Measurements from ENCODE around the gene IFNB1.

IFNB1 gene

DNA sequence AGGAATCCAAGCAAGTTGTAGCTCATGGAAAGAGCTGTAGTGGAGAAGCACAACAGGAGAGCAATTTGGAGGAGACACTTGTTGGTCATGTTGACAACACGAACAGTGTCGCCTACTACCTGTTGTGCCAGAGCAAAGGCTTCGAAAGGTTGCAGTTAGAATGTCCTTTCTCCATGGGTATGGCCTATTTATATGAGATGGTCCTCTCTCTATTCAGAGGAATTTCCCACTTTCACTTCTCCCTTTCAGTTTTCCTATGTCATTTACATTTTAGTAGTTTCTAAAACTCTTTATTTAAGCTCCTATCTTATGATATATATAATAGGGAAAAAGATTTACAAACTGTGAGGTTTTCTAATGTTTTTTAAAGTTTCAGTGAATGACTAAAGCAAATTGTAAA lies at the start of gene IFNB1:
Gene IFNB1 (minus strand): TSS at position 162 of the 400 bp plus-strand sequence. CDS start 73 bp downstream, at position 89.
- no peak for DNase-seq (ENCODE audit: low spot score)

DNA sequence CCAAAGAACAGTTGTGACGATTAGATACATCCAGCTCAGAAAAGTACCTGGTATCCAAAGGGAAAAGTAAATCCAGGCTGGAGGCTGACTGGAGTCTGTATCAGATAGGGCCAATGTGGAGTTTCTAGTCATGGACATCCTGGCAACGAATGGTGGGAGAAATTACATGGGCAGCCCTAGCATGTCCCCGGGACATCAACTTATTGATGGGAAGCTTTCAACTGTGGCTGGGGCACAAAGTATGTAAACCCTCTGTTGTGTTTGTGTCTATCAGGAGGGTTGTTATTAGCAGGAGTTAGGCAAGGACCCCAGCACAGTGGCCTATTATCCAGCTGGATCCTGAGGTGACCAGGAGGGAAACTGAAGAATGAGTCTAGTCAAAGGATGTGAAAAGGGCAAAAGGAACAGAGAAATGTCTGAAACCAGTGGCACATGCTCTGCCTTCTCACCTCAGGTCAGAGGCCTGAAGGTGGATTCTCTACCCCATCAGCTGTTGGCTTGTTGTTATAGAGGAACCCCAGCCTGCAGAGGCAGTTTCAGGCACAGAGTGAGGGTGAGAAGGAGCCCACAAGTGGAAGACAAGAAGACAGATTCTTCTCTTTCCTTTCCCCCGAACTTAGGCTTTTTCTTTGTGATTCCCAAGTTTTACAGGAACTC lies 44.0 kb upstream of the IFNB1 start:
- no peak for DNase-seq (ENCODE audit: low spot score)

DNA sequence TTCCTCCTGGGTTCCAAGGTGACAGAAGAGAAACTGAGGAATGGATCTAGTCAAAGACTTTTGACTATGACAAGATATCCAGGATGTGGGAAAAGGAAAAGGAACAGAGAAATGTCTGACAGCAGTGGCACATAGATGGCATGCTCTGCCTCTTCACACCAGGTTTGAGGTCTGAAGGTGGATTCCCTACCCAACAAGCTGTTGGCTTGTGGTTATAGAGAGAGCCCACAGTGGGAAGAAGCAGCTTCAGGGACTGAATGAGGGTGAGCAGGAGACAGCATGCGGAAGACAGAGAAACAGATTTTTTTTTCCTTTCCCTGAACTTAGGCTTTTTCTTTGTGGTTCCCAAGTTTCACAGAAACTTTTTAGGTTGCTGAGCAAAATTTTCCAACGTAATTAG lies 43.3 kb upstream of the IFNB1 start:
- no peak for DNase-seq (ENCODE audit: low spot score)

DNA sequence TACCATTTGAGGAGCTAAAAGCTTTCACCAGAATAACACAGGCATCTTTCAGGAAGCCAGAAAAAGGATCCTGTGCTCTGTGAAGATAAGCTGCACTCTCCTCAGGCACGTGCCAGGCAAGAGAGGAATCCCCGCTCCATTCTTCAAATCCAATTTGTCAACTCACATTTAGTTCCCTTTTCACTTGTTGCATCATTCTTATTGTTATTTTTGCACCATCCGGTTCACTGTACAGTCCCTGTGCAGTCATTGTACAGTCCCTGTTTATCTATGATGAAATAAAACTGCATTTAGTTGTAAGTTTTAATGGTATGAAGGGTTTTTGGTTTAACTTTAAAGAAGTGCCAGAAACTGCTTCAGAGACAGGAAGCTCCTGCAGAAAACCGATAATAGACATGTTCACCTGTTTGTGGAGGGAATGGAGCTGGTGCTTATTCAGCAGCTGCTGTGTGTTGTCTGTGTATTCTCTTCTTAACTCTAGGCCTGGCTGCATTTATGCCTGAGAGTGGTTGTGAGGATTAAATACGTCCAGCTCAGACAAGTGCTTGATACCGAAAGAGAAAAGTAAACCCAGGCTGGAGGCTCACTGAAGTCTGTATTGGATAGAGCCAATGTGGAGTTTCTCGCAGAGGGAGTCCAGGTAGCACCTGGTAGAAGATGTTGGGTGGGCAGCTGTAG lies 41.5 kb upstream of the IFNB1 start:
- DNase-seq (ENCODE audit: low spot score) = no peak

DNA sequence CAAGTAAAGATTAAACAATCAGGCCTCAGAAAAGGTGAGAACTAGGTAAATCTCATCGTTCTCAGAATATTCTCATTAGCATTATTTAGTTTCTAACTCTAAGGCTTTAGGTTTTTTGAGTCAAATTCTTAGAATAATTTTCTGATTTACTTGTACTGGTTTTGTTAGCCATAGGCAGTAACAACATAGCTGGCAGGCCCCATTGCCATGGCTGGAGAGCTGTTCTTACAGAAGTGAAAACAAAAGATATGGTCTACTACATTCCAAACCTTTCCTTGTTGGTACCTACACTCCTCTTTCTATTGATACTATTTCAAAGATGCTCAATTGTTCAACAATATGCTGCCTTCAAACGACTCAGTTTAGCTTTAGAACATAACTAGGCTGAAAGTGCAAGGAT lies 36.6 kb upstream of the IFNB1 start:
- no peak for DNase-seq (ENCODE audit: low spot score)

DNA sequence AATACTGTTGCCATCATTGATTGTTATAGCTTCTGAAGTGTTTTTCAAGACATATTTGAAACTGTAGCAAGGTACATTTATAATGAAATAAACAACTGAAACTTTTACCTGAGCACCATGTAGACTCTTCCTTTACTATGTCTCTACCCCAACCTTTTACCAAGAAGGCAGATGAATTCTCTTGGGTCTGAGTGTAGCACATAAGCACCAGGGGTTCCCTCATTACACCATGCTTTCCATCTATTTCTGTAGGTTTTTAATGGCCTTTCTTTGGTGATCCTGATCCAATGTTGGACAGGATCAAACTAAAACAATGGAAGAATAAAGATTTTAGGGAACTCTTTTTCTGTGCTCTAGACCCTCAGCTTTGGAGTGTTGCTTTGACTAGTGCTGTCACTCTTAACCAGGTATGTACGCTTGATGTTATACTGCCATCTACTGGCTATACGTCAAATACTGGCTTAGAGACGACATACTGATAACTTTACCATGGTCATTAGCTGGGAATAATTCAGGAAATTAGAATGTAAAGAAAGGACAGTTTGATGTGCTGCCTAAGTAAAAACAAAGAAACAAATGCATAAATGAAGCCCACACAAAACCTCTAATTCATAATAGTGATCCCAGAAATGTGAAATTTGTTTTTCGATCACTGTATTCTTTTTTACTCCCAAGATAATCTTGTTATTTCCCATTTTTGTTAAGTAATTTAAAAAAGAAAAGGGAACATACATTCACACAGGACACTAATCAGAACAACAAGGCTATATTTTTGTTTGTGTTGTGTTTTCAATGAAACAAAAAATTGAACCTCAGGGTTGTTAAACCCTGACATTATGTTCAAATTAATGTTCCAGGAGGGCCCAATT lies 33.2 kb upstream of the IFNB1 start:
- peak; percentile 83 for DNase-seq (ENCODE audit: low spot score)

DNA sequence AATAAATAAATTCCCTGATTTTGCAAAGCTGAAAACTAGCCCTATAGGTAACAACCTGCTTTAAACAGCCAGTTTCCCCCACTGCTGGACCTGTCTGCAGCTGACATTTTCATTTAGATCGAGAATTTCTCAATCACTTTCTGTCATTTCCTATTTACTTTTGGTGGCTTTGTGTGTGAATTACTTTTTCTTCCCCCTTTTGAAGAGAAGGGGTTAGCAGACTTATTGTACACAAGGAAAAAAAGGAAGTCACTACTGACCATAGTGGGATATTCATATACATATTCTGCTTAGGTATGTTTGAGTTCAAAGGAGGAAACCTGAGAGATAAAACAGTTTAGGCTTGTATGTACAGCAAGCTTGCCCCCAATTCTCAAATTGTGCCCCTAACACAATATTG lies 27.0 kb upstream of the IFNB1 start:
- DNase-seq (ENCODE audit: low spot score) = no peak

DNA sequence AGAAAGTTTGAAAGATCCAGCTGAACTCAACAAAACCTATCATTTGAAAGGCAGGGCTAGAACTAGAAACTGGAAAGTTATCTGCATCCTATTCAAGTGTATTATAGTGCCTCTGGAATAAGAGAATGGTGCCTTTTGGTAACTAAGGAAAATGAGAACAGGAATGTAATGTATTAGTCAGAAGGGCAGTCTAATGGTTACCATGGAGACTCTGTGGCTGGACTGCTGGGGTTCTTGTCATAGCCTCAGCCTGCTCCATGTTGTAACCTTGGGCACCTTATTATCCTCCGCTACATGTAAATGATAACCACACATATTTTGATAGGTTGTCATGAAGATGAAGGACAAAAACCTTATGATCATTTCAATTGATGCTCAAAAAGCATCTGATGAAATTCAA lies 24.6 kb upstream of the IFNB1 start:
- no peak for DNase-seq (ENCODE audit: low spot score)

DNA sequence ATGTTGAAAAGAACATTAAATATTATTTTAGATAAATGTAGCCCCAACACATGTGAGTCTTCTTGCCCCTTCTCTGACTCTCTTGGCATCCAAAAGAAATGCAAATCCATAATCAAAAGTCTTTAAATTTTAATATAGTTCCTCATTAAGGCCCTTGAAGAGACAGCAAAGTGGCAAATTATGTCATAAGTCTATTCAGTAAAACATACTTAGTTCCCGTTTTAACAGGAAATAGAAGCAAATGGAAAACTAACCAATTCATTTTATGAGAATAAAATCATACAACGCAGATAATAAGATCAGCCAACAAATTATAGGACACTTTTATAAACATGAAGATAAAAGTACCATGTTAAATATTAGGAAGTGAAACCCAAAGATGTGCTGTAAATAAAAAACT lies 20.1 kb upstream of the IFNB1 start:
- DNase-seq (ENCODE audit: low spot score) = no peak

DNA sequence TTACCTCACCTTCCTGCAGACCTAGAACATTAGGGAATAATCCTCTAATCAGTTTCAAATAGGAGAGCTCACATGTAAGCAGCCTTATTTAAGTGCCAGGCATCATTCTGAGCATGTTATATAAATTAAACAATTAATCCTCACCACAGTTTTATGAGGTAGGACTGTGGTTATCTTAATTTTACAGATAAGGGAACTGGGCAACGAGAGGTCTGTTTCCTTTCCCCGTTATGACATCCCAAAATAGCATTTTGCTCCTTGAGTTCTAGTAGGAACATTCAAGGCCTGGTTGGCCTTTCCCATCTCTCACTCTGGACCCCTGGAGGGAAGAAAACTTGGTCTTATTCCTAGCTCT lies 19.1 kb upstream of the IFNB1 start:
- DNase-seq (ENCODE audit: low spot score) = no peak

DNA sequence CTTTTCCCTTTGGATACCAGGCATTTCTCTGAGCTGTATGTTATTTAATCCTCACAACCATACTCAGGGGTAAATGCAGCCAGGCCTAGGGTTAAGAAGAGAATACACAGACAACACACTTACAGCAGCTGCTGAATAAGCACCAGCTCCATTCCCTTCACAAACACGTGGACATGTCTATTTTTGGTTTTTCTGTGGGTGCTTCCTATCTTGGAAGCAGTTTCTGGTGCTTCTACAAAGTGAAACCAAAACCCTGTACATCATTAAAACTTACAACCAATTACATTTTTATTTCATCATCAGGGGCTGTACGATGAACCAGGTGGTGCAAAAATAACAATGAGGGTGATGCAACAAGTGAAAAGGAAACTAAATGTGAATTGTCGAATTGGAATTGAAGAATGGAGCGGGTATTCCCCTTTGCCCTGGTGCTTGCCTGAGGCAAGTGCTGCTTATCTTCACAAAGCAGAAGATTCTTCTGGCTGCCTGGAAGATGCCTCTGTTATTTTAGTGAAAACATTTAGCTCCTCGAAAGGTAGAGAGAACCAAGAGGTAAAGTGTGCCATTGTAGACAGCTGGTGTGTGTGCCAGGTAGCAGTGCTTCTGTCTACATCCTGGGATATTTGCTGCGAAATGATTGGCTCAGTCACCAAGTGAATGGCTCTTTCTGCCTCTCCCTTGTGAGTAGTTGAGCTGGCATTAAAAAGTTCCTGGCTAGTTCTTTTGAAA lies 18.6 kb upstream of the IFNB1 start:
- DNase-seq (ENCODE audit: low spot score) = no peak

DNA sequence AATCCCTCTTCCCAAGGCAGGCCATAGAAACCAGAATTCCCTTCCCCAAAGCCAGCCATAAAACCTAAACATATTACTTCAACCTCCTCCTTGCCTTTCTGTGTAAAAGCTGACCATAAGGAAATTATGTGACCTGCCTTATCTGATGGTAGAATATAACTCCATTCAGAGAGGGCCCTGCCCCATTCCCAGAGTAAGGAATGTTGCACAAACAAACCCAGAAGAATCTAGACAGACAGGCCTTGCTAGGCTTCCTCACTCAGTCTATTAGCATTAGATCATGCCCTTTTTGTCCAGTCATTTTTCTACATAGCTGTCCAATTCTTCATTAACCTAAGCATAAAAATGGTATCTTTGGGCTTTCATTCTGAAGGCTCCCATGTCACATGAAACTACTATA lies 17.8 kb upstream of the IFNB1 start:
- DNase-seq (ENCODE audit: low spot score) = no peak

DNA sequence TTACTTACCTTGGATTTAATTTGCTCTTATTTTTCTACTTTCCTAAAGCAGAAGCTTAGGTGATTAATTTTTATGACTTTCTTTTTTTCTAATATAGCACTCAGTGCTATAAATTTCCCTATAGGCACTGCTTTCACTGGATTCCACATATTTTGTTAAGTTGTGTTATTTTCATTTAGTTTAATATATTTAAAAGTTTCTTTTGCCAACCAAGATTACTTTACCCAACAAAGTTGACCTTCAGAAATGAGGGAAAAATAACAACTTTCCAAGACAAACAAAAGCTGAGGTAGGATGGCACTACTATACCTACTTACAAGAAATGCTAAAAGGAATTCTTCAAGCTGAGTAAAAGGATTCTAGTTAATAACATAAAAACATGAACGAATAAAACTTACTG lies 8.8 kb upstream of the IFNB1 start:
- no peak for DNase-seq (ENCODE audit: low spot score)

DNA sequence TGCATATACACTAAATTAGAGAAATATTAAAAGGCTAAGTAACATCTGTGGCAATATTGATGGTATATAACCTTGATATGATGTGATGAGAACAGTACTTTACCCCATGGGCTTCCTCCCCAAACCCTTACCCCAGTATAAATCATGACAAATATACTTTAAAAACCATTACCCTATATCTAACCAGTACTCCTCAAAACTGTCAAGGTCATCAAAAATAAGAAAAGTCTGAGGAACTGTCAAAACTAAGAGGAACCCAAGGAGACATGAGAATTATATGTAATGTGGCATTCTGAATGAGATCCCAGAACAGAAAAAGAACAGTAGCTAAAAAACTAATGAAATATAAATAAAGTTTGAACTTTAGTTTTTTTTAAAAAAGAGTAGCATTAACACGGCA lies 7.3 kb upstream of the IFNB1 start:
- DNase-seq (ENCODE audit: low spot score) = no peak

DNA sequence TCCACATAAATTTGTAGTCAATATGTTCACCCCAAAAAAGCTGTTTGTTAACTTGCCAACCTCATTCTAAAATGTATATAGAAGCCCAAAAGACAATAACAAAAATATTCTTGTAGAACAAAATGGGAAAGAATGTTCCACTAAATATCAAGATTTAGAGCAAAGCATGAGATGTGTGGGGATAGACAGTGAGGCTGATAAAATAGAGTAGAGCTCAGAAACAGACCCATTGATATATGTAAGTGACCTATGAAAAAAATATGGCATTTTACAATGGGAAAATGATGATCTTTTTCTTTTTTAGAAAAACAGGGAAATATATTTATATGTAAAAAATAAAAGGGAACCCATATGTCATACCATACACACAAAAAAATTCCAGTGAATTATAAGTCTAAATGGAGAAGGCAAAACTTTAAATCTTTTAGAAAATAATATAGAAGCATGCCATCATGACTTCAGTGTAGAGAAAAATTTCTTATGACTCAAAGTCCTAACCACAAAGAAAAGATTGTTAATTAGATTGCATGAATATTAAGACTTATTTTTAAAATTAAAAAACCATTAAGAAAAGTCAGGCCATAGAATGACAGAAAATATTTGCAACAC lies 6.6 kb upstream of the IFNB1 start:
- DNase-seq (ENCODE audit: low spot score) = no peak

DNA sequence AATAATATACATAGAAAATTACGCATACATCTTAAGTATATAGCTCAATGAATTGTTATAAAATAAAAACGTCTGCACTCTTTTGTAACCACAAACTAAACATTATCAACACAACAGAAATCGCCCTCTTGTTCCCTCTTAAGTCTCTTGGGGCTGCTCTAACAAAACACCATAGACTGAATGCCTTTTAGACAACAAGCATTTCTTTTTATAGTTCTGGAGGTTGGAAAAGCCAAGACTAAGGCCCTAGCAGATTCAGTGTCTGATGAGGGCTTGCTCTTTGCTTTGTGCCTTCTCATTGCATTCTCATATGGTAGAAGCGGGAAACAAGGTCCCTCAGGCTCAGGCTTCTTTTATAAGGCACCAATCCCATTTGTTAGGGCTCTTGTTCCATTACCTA lies 4.9 kb upstream of the IFNB1 start:
- DNase-seq (ENCODE audit: low spot score) = no peak

DNA sequence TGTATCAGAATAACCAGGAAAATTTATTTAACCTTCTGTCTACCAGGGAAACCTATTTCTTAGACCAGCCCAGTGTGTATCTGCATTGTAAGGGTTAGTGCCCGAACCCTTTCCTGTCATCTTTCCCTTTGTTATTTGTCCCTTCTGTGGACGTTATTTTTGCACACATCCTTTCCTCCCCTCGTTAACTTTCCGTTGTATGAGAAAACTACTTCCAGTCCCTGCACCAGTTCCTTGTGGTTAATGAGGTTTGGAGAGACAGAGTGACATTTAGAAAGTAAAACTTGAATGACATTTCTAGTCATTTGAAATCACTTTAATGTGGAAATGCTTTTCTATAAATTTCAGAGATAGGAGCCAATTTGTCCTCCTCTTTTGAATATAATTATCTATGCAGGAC lies 4.3 kb upstream of the IFNB1 start:
- DNase-seq (ENCODE audit: low spot score) = no peak

DNA sequence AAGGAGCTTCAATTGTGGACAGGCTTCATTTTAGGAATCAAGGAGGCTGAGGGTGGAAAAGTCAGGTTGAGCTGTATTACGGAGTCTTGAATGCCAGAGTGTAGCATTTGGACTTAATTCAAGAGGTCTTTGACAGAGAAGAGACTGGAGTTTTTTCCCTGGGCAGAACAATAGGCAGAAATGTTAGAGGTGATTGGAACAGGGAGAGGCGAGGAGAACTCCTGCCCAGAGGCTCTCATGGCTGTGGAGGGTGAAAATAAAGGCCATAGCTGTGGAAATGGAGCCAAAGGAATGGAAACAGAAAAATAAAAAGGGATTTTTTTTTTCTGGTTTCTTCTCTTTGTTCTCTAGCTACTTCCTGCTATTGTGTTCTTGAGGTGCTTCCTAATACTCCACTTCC lies 3.7 kb upstream of the IFNB1 start:
- DNase-seq (ENCODE audit: low spot score) = no peak

DNA sequence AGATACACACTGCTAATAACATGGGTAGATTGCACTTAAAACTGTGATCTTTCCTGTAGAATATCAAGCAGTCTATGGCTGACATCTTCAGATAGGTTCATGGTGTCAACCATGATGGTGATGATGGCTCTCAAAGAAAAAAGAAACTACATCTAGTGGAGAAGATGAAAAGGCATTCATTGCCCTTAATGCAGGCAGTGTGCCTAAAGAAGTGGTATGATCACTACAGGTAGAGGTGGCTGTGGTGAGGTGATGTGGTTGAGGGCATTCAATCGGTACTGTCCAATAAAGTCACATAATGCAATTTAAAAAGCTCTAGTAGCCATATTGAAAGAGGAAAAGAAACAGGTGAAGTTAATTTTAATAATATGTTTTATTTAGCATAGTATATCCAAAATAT lies 3.1 kb upstream of the IFNB1 start:
- no peak for DNase-seq (ENCODE audit: low spot score)

DNA sequence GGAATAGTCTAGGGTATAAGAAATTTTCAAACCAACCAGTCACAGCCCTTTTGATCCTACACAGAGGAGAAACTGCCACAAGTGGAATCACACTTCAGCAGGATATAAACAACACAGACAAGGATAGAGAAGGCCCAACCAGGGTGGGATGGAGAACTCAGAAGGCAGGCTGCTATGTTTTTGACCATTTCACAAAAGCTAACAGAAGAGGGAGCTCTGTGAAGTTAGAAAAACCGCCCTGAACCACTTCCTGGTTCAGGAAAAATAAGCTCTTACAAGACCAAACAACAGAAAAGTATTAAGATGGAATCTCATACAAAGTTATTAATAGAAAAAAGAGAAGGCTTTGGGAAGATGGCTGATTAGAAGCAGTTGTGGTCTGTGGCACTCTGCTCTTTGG lies 960 bp upstream of the IFNB1 start:
- DNase-seq (ENCODE audit: low spot score) = peak; percentile 7

DNA sequence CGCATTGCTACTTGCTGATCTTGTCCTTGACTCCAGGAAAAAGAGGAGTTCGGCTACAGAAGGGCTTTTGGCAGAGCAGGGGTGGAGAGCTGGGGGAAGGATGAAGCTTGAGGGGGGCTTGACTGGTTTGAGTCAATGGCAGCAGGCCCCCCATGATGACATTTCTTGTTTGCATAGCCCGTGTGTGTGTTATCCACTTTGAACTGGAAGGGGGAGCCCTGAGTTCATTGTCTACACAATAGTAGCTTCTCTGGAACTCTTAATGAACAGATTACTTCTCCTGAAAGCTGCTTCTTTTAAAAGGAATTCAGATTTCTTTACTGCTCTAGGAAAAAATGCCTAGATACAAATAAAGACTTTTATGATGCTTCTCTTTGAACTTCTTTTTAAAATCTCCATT lies 2.3 kb downstream of the IFNB1 start:
- no peak for DNase-seq (ENCODE audit: low spot score)

DNA sequence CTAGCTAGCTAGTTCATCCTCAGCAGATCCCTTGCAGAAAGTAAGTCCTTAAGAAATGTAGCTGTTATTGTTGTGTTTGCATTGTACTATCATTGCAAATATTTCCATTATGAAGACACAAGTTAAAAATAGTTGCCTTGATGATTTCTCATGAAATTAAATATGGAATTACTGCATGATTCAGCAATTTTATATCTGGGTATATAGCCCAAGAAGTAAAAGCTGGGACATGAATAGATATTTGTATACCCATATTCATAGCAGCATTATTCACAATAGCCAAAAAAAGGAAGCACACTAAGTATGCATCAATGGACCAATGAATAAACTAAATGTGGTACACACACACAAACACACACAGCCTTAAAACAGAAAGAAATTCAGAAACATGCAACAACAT lies 6.8 kb downstream of the IFNB1 start:
- DNase-seq (ENCODE audit: low spot score) = no peak
